T47D (cell line): ENCODE results near the gene TGFBR2.
"Not testable (repeated sequence)": the region's sequence is repeated elsewhere in the genome, so short reads cannot be mapped to it uniquely, and the experiment has no call there.

Experiments used
- DNase-seq, 2 experiments: peaks; one replicate each; pipeline versions ENCODE4 v3.0.0 to v3.0.0-alpha.2; 2011 to 2012; ENCODE audit warnings: low read depth in 1 of 2, low spot score in 1 of 2
- JUND ChIP-seq: IDR thresholded peaks from 2 replicates; pipeline ENCODE4 v1.6.1; 2012; ENCODE audit warnings: low read depth
- in situ Hi-C: cut with HindIII; loops from 2 replicates; pipeline ENCODE4 v1.10.0; 2016; ENCODE audit warnings: low sequenced_read_pairs, low pct_unique_long_range_greater_than_20kb

TGFBR2 gene

DNA sequence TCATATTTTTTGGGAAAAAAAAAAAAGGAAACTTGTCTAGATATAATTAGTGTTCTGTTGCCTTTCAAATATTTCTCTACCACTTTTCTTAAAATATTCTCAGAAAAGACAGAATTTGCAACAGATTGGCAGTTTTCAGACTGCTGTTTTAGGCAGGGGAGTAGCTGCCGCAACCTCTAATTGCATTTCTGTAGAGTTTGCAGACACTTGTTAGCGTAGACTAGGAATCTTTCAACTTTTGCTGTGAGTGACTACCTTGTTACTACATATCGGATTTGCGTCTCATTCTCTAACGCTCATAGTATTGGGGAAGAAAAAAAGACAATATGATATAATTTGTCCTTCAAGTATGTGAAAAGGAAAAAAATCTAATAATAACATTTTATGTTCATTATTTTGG lies 10.7 kb downstream of the TGFBR2 start:
- in situ Hi-C loops, result no loop called here
- DNase-seq, result no peak
- TF ChIP-seq JUND, result no peak

GRCh38 chr3:30617653-30618052 lies 11.3 kb downstream of the TGFBR2 start:
- no peak for TF ChIP-seq JUND
- DNase-seq, result no peak
- in situ Hi-C loops, result no loop called here

GRCh38 chr3:30618526-30618925 lies 12.1 kb downstream of the TGFBR2 start:
- in situ Hi-C loops, result no loop called here
- TF ChIP-seq JUND, result no peak
- no peak for DNase-seq

DNA sequence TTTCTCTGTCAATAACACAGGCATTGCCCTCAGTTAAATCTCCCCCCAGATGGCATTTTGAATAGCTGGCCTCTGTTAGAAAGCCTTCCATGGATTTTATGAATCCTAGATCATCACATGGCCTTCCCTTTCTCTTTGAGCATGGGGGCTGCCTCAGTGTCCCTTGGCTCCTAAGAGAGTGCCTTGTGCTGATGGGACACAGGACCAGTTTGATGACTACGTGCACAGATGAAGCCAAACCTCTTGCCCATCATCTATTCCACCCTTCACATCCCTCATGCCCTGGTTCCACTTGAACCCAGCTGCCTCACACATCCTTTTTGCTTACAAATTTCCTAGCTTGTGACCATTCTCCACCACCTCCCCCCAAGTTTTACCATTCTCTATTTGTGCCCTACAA lies 12.9 kb downstream of the TGFBR2 start:
- in situ Hi-C loops, result no loop called here
- no peak for TF ChIP-seq JUND
- DNase-seq, result no peak

DNA sequence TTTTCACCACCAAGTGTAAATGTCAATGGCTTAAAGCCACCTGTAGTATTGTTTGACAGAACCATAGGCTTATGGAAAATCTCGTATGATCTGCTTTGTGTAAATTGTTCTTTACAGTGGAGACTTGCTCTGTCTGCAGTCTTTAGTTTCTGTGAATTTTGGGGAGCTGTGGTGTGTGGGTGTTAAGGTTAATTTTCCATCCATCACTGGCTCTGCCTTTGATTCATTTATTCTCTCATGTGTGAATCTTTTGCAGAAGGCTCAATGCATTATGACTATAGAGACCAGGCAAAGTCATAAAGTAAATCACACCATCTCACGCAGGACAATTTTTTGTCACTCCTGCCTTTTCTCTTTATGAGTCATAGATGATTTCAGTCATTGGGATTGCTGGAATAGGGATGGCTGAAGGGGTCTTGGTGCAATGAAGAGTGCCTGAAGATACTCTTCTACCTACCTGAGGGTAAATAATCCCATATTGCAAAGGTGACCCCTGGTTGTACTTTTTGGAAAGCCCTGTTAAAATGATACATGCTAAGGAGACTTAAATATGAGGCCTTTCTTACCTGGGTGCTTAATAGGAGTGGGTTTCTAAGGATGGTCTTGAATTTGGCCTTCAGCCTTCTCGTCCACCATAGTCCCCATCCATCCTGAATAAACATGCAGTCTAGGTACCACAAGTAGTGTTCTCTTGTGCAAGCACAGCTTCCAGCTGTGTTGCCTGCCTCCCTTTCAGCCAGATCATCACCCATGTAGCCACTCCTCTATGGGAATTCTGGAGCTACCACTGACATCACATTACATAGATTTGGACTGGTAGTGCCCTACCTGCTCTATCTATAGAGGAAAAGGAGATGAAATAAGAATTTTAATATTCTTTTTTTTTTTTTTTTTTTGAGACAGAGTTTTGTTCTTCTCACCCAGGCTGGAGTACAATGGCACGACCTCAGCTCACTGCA lies 14.3 kb downstream of the TGFBR2 start:
- no peak for DNase-seq
- no peak for TF ChIP-seq JUND
- in situ Hi-C loops, result no loop called here

- no peak for TF ChIP-seq JUND
- DNase-seq, result no peak
- in situ Hi-C loops, result no loop called here
These were observed 15.2 kb downstream of the TGFBR2 start for GRCh38 chr3:30621576-30621975.

DNA sequence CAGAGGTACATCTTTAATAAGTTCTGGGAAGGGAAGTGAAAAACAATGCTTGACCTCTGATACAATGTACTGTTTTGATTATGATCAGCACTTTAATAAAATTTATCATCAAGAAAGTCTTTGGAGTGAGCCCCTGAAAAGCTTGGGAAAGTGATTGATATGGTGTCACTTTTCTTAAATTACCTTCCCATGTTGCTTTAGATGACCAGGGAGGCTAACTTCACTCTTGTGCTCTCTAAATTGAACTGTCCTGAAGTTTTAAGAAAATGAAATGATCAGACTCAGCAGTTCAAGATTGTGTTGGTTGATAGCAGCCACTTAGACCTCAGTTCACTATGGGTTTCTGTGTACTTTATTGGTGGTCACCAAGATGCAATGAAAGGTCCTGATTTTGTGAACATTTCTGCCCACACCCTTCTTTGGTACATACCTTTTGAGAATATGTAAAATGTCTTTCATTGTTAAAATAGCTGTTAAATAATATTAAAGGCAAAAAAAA lies 15.7 kb downstream of the TGFBR2 start:
- no peak for DNase-seq
- in situ Hi-C loops, result no loop called here
- TF ChIP-seq JUND, result no peak

GRCh38 chr3:30622790-30623189 lies 16.4 kb downstream of the TGFBR2 start:
- in situ Hi-C loops, result no loop called here
- TF ChIP-seq JUND, result no peak
- no peak for DNase-seq

DNA sequence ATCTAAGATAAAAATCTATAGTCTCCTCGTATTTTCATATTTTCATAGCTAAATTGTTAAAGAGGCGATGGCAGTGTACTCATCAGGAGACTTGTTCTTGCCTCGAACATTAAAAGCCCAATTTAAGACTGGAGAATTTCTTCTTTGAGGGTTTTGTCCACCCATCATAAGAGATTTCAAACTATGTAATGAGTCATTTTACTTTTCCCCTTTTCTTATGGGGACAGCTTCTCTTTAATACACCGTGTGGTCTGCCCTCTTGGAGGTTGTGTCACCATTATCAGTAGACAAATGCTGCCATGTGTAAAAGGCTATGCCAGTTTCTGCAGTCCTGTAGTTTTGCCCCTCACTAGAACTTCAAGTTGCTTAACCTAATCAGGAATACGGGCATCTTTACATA lies 16.9 kb downstream of the TGFBR2 start:
- in situ Hi-C loops, result no loop called here
- no peak for TF ChIP-seq JUND
- no peak for DNase-seq

DNA sequence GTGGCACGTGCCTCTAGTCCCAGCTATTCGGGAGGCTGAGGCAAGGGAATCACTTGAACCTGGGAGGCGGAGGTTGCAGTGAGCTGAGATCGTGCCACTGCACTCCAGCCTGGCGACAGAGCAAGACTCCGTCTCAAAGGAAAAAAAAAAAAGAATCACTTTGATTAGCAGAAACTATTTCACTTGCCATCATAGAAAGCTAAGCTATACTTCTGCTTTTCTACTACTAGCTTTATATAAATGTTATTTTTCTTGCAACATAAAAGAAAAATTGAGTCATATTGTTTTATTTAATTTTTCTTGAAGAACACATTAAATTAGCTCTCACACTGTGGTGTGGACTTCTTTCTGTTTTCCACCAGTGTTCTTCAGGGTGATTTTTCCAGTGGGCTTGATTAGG lies 18.1 kb downstream of the TGFBR2 start:
- in situ Hi-C loops, DNase-seq: not testable (repeated sequence)

- in situ Hi-C loops, result no loop called here
- TF ChIP-seq JUND, result no peak
- DNase-seq, result no peak
These were observed 19.4 kb downstream of the TGFBR2 start for GRCh38 chr3:30625541-30626438.

DNA sequence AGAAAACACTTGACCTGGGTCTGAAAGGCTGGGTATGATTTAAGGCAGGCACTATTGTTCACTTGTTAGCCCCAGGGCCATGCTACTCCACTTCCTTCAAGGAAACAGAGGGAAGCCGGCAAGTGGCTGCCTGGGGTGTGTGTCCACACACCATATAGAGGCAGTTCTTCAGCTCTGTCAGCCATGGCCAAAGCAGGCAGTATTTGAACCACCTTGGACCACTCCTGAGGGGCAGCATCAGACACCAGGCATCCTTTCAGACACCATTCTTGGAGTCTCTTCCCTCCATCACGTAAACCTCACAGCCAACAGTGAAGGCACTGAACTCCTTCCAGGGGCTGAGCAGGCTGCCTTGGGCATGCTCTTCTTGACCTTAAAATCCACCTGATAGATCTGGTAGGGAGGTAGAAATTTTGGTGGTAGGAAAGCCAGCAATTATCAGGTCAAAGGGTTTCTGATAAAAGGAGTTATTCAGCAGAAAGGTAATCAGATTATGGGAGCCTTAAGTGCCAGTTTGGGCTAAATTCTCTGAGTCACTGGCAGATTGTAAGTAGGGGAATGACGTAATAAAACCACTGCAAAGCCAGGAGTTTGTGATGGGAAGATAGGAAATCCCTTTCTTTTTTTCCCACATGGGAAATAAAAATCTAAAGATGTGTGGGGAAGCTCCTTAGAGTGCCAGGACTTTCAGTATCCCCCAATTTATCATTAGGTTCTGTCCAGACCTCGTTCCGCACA lies 20.2 kb downstream of the TGFBR2 start:
- no peak for TF ChIP-seq JUND
- no peak for DNase-seq
- in situ Hi-C loops, result no loop called here
